ENCODE data around the gene PRR7.
"Not testable (repeated sequence)": the region's sequence is repeated elsewhere in the genome, so short reads cannot be mapped to it uniquely, and the experiment has no call there.

PRR7 gene

GRCh38 chr5:177479774-177480173 is 33.2 kb downstream of the PRR7 start:
- H3K9ac ChIP-seq (ENCODE audit: low read length) = no peak overlapping the region
- peaks cover 5% of the 10 kb centered on the region for H3K4me1 ChIP-seq (ENCODE audit: control insufficient read depth, insufficient read depth, low read length)
- no peaks in the 10 kb centered on the region for H3K27me3 ChIP-seq (ENCODE audit: control insufficient read depth, insufficient read depth, low read length)
- no peaks in the 10 kb centered on the region for H3K36me3 ChIP-seq (ENCODE audit: control insufficient read depth, insufficient read depth, low read length)
- no peaks in the 10 kb centered on the region for H3K9me3 ChIP-seq (ENCODE audit: control insufficient read depth, low read length)
- no peak overlapping the region for H3K4me3 ChIP-seq (ENCODE audit: low read length)

- Histone ChIP-seq H3K4me3 (ENCODE audit: low read length) (no peak overlapping the region), H3K4me1 (ENCODE audit: control insufficient read depth, insufficient read depth, low read length) (peaks cover 5% of the 10 kb centered on the region), H3K9ac (ENCODE audit: low read length) (no peak overlapping the region), H3K27me3 (ENCODE audit: control insufficient read depth, insufficient read depth, low read length) (no peaks in the 10 kb centered on the region), H3K9me3 (ENCODE audit: control insufficient read depth, low read length) (no peaks in the 10 kb centered on the region), H3K36me3 (ENCODE audit: control insufficient read depth, insufficient read depth, low read length) (peaks cover 2% of the 10 kb centered on the region)
Observed at GRCh38 chr5:177482359-177482795, 35.8 kb downstream of the PRR7 start.

GRCh38 chr5:177483042-177483441 is 36.4 kb downstream of the PRR7 start:
- H3K9ac ChIP-seq (ENCODE audit: low read length) = no peak overlapping the region
- H3K36me3 ChIP-seq (ENCODE audit: control insufficient read depth, insufficient read depth, low read length) = peaks cover 6% of the 10 kb centered on the region
- H3K9me3 ChIP-seq (ENCODE audit: control insufficient read depth, low read length) = no peaks in the 10 kb centered on the region
- H3K27me3 ChIP-seq (ENCODE audit: control insufficient read depth, insufficient read depth, low read length) = no peaks in the 10 kb centered on the region
- H3K4me3 ChIP-seq (ENCODE audit: low read length) = no peak overlapping the region
- H3K4me1 ChIP-seq (ENCODE audit: control insufficient read depth, insufficient read depth, low read length) = peaks cover 5% of the 10 kb centered on the region

GRCh38 chr5:177483994-177484901 is 37.6 kb downstream of the PRR7 start:
- Histone ChIP-seq H3K9ac (ENCODE audit: low read length) (no peak overlapping the region), H3K9me3 (ENCODE audit: control insufficient read depth, low read length) (no peaks in the 10 kb centered on the region), H3K27me3 (ENCODE audit: control insufficient read depth, insufficient read depth, low read length) (no peaks in the 10 kb centered on the region), H3K4me1 (ENCODE audit: control insufficient read depth, insufficient read depth, low read length) (peaks cover 9% of the 10 kb centered on the region), H3K36me3 (ENCODE audit: control insufficient read depth, insufficient read depth, low read length) (peaks cover 6% of the 10 kb centered on the region), H3K4me3 (ENCODE audit: low read length) (no peak overlapping the region)

- H3K4me1 ChIP-seq (ENCODE audit: control insufficient read depth, insufficient read depth, low read length) = peaks cover 9% of the 10 kb centered on the region
- H3K4me3 ChIP-seq (ENCODE audit: low read length) = no peak overlapping the region
- no peak overlapping the region for H3K9ac ChIP-seq (ENCODE audit: low read length)
- no peaks in the 10 kb centered on the region for H3K27me3 ChIP-seq (ENCODE audit: control insufficient read depth, insufficient read depth, low read length)
- H3K9me3 ChIP-seq (ENCODE audit: control insufficient read depth, low read length) = no peaks in the 10 kb centered on the region
- peaks cover 6% of the 10 kb centered on the region for H3K36me3 ChIP-seq (ENCODE audit: control insufficient read depth, insufficient read depth, low read length)
Observed at GRCh38 chr5:177484902-177485549, 38.4 kb downstream of the PRR7 start.

GRCh38 chr5:177485753-177486152 is 39.1 kb downstream of the PRR7 start:
- H3K4me3 ChIP-seq (ENCODE audit: low read length); H3K4me1 ChIP-seq (ENCODE audit: control insufficient read depth, insufficient read depth, low read length); H3K9ac ChIP-seq (ENCODE audit: low read length); H3K9me3 ChIP-seq (ENCODE audit: control insufficient read depth, low read length); H3K36me3 ChIP-seq (ENCODE audit: control insufficient read depth, insufficient read depth, low read length); H3K27me3 ChIP-seq (ENCODE audit: control insufficient read depth, insufficient read depth, low read length): not testable (repeated sequence)

- Histone ChIP-seq H3K9me3 (ENCODE audit: control insufficient read depth, low read length) (no peaks in the 10 kb centered on the region), H3K27me3 (ENCODE audit: control insufficient read depth, insufficient read depth, low read length) (no peaks in the 10 kb centered on the region), H3K9ac (ENCODE audit: low read length) (no peak overlapping the region), H3K36me3 (ENCODE audit: control insufficient read depth, insufficient read depth, low read length) (peaks cover 6% of the 10 kb centered on the region), H3K4me1 (ENCODE audit: control insufficient read depth, insufficient read depth, low read length) (peaks cover 9% of the 10 kb centered on the region), H3K4me3 (ENCODE audit: low read length) (no peak overlapping the region)
Observed at GRCh38 chr5:177486256-177486655, 39.6 kb downstream of the PRR7 start.

- H3K27me3 ChIP-seq (ENCODE audit: control insufficient read depth, insufficient read depth, low read length) = no peaks in the 10 kb centered on the region
- peaks cover 6% of the 10 kb centered on the region for H3K36me3 ChIP-seq (ENCODE audit: control insufficient read depth, insufficient read depth, low read length)
- no peaks in the 10 kb centered on the region for H3K9me3 ChIP-seq (ENCODE audit: control insufficient read depth, low read length)
- H3K4me3 ChIP-seq (ENCODE audit: low read length) = no peak overlapping the region
- H3K4me1 ChIP-seq (ENCODE audit: control insufficient read depth, insufficient read depth, low read length) = peaks cover 9% of the 10 kb centered on the region
- no peak overlapping the region for H3K9ac ChIP-seq (ENCODE audit: low read length)
Observed at GRCh38 chr5:177487144-177487543, 40.5 kb downstream of the PRR7 start.

GRCh38 chr5:177487975-177488374 is 41.4 kb downstream of the PRR7 start:
- peaks cover 6% of the 10 kb centered on the region for H3K36me3 ChIP-seq (ENCODE audit: control insufficient read depth, insufficient read depth, low read length)
- H3K4me3 ChIP-seq (ENCODE audit: low read length) = no peak overlapping the region
- peaks cover 12% of the 10 kb centered on the region for H3K4me1 ChIP-seq (ENCODE audit: control insufficient read depth, insufficient read depth, low read length)
- H3K9me3 ChIP-seq (ENCODE audit: control insufficient read depth, low read length) = no peaks in the 10 kb centered on the region
- no peak overlapping the region for H3K9ac ChIP-seq (ENCODE audit: low read length)
- no peaks in the 10 kb centered on the region for H3K27me3 ChIP-seq (ENCODE audit: control insufficient read depth, insufficient read depth, low read length)

GRCh38 chr5:177489119-177489716 is 42.6 kb downstream of the PRR7 start:
- Histone ChIP-seq H3K4me3 (ENCODE audit: low read length) (no peak overlapping the region), H3K4me1 (ENCODE audit: control insufficient read depth, insufficient read depth, low read length) (peaks cover 16% of the 10 kb centered on the region), H3K9ac (ENCODE audit: low read length) (no peak overlapping the region), H3K36me3 (ENCODE audit: control insufficient read depth, insufficient read depth, low read length) (peaks cover 6% of the 10 kb centered on the region), H3K9me3 (ENCODE audit: control insufficient read depth, low read length) (no peaks in the 10 kb centered on the region), H3K27me3 (ENCODE audit: control insufficient read depth, insufficient read depth, low read length) (no peaks in the 10 kb centered on the region)

- Histone ChIP-seq H3K36me3 (ENCODE audit: control insufficient read depth, insufficient read depth, low read length) (peaks cover 6% of the 10 kb centered on the region), H3K9ac (ENCODE audit: low read length) (no peak overlapping the region), H3K9me3 (ENCODE audit: control insufficient read depth, low read length) (no peaks in the 10 kb centered on the region), H3K27me3 (ENCODE audit: control insufficient read depth, insufficient read depth, low read length) (no peaks in the 10 kb centered on the region), H3K4me3 (ENCODE audit: low read length) (no peak overlapping the region), H3K4me1 (ENCODE audit: control insufficient read depth, insufficient read depth, low read length) (peaks cover 28% of the 10 kb centered on the region)
Observed at GRCh38 chr5:177490311-177490991, 43.8 kb downstream of the PRR7 start.
